Smooth muscle cell (in vitro differentiated cells): ENCODE measurements around the gene SP9. TPM values are rescaled to one million over a fixed set of nuclear protein-coding genes. Genes with fewer than 3 reads are reported as not detected.
A peak's percentile ranks its signal among the peaks of the same experiment; 100 is the strongest.

Source experiments
- DNase-seq: peaks from one replicate; lab custom pipeline; 2025; ENCODE audit not compliant: unreplicated experiment; lab: John Stamatoyannopoulos, UW
- H2AFZ ChIP-seq: fragments of 200-600 bp; sonication (generic); 2 replicates; pipeline ENCODE4 v1.6.0; 2016; ENCODE audit warnings: antibody characterized with exemption, low read depth, mild to moderate bottlenecking
- H3F3A ChIP-seq: fragments of 200-600 bp; sonication (generic); 2 replicates; pipeline ENCODE4 v1.6.0; 2017; ENCODE audit warnings: antibody characterized with exemption, low read depth
- H3K27ac ChIP-seq: fragments of 200-600 bp; sonication (generic); 2 replicates; pipeline ENCODE4 v1.5.1; 2016; ENCODE audit warnings: low read depth, mild to moderate bottlenecking
- H3K27me3 ChIP-seq: fragments of 200-600 bp; sonication (generic); 2 replicates; pipeline ENCODE4 v1.6.1; 2016; ENCODE audit warnings: low read depth, mild to moderate bottlenecking
- H3K36me3 ChIP-seq: fragments of 200-600 bp; sonication (generic); 2 replicates; pipeline ENCODE4 v1.5.1; 2016; ENCODE audit warnings: low read depth
- H3K4me1 ChIP-seq: fragments of 200-600 bp; sonication (generic); 2 replicates; pipeline ENCODE4 v1.5.1; 2016; ENCODE audit warnings: low read depth
- H3K4me2 ChIP-seq: fragments of 200-600 bp; sonication (generic); 2 replicates; pipeline ENCODE4 v1.6.0; 2016; ENCODE audit warnings: mild to moderate bottlenecking
- H3K4me3 ChIP-seq: fragments of 200-600 bp; sonication (generic); 2 replicates; pipeline ENCODE4 v1.5.1; 2016; ENCODE audit warnings: mild to moderate bottlenecking
- H3K79me2 ChIP-seq: fragments of 200-600 bp; sonication (generic); 2 replicates; pipeline ENCODE4 v1.6.0; 2016; ENCODE audit warnings: low read depth, mild to moderate bottlenecking
- H3K9ac ChIP-seq: fragments of 200-600 bp; sonication (generic); 2 replicates; pipeline ENCODE4 v1.6.0; 2016; ENCODE audit warnings: low read depth
- H3K9me3 ChIP-seq: fragments of 200-600 bp; sonication (generic); replicated peaks from 2 replicates; pipeline ENCODE4 v1.5.1; 2016; ENCODE audit warnings: low read depth
- H4K20me1 ChIP-seq: fragments of 200-600 bp; sonication (generic); 2 replicates; pipeline ENCODE4 v1.6.0; 2016; ENCODE audit warnings: low read depth
- WGBS: methylation state at CpG from one replicate; pipeline ENCODE4 v1.1.7; 2016; ENCODE audit warnings: low lambda C conversion rate; 5-methylcytosine and 5-hydroxymethylcytosine counted together
- polyA plus RNA-seq: library from polyadenylated mRNA; unstranded; fragments of >200 nt; fragmentation: Nextera tagmentation; extraction: Ambion mirVana; gene quantifications from 2 replicates; pipeline ENCODE4 v1.2.1, GENCODE V29; 2016
- total RNA-seq: library from RNA; depleted of rRNA; stranded (reverse); fragments of >200 nt; gene quantifications from 2 replicates; pipeline ENCODE4 v1.2.3, GENCODE V29; 2014
- TF ChIP-seq, protein P1 (sequence below): fragments of 200-600 bp; sonication (generic); IDR thresholded peaks from 2 replicates; pipeline ENCODE4 v1.5.1; 2017; ENCODE audit warnings: borderline replicate concordance, mild to moderate bottlenecking, antibody characterized with exemption; ENCODE audit not compliant: insufficient read depth, poor library complexity, severe bottlenecking

Gene SP9
- total and polyA plus RNA-seq, 2 experiments from 2014 or later, result 0.17 to 0.49 TPM

DNA sequence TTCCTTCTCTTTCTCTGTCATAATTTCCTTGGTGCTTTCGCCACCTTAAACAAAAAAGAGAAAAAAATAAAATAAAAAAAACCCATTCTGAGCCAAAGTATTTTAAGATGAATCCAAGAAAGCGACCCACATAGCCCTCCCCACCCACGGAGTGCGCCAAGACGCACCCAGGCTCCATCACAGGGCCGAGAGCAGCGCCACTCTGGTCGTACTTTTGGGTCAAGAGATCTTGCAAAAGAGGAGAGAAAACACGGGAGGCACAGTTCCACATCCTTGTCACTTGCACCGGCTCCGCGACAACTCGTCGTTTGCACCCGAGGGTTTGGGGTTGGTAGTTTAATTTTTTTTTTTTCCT, 1.8 kb upstream of the SP9 start:
- H3K27me3 ChIP-seq, result peaks cover 97% of the 10 kb centered on the region
- no peaks in the 10 kb centered on the region for H3K36me3 ChIP-seq
- peaks cover 42% of the 10 kb centered on the region for H3K4me1 ChIP-seq
- H3F3A ChIP-seq, result peaks cover 2% of the 10 kb centered on the region
- no peak overlapping the region for H3K27ac ChIP-seq
- 6% methylated on average over 15 of the region's 15 CpGs for WGBS
- no peaks in the 10 kb centered on the region for H3K9me3 ChIP-seq
- no peak overlapping the region for H2AFZ ChIP-seq
- peaks cover 7% of the 10 kb centered on the region for H4K20me1 ChIP-seq
- H3K4me2 ChIP-seq, result peak overlapping the region; percentile 75
- TF ChIP-seq, protein P1, sequence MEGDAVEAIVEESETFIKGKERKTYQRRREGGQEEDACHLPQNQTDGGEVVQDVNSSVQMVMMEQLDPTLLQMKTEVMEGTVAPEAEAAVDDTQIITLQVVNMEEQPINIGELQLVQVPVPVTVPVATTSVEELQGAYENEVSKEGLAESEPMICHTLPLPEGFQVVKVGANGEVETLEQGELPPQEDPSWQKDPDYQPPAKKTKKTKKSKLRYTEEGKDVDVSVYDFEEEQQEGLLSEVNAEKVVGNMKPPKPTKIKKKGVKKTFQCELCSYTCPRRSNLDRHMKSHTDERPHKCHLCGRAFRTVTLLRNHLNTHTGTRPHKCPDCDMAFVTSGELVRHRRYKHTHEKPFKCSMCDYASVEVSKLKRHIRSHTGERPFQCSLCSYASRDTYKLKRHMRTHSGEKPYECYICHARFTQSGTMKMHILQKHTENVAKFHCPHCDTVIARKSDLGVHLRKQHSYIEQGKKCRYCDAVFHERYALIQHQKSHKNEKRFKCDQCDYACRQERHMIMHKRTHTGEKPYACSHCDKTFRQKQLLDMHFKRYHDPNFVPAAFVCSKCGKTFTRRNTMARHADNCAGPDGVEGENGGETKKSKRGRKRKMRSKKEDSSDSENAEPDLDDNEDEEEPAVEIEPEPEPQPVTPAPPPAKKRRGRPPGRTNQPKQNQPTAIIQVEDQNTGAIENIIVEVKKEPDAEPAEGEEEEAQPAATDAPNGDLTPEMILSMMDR, result no peak
- no peak overlapping the region for H3K9ac ChIP-seq
- H3K4me3 ChIP-seq, result peak overlapping the region; percentile 24
- H3K79me2 ChIP-seq, result no peaks in the 10 kb centered on the region
- DNase-seq, result no peak

DNA sequence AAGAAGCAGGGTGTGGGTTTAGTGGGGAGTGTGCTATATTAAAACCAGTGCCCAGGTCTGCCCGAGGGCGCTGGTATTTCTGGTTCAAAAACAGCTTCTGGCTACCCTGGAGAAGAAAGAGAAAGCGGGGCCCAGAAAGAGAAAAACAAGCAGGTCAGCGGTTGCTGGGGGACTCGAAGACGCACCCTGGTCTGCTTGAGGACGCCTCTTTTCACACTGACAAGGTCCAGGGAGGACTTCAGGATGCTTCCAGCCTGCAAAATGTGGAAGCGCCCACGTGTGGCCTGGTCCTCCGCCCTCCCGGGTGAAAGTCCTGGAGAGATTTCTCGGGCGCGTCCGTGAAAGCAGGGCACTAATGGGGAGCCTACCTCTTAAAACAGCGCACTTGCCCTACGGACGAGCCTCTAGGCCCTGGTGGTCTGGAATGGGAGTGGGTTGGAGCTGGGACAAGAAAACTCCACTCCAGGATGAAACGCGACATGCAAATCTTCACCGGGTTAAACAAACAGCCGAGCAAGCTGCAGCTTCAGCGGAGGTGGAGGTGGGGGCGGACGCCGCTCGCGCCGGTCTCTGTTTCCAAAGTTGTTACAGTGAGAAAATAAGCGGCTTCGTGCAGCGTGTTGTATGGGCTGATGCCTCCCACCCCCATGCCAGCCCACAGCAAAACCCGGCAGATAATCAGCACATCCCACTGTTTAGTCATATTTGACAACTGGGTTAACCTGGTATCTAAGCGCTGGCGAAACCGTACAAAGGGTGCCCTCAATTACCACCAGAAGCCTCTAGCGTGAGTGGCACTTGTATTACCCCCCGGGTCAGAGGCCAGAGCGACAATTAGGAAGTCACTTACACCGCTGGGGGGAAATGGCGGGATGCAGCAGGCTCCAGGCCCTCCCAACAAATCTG, 1.1 kb upstream of the SP9 start:
- Histone ChIP-seq H2AFZ (no peak overlapping the region), H3K27ac (no peak overlapping the region), H3K79me2 (no peaks in the 10 kb centered on the region), H3K4me1 (peaks cover 39% of the 10 kb centered on the region), H3K9ac (no peak overlapping the region), H3K36me3 (no peaks in the 10 kb centered on the region), H3K9me3 (no peaks in the 10 kb centered on the region), H3K4me2 (peak overlapping the region; percentile 75), H3F3A (no peaks in the 10 kb centered on the region), H3K4me3 (peak overlapping the region; percentile 24), H3K27me3 (peaks cover 100% of the 10 kb centered on the region), H4K20me1 (peaks cover 7% of the 10 kb centered on the region)
- no peak for DNase-seq
- 3% methylated on average over 41 of the region's 41 CpGs for WGBS
- TF ChIP-seq, protein P1, result no peak

DNA sequence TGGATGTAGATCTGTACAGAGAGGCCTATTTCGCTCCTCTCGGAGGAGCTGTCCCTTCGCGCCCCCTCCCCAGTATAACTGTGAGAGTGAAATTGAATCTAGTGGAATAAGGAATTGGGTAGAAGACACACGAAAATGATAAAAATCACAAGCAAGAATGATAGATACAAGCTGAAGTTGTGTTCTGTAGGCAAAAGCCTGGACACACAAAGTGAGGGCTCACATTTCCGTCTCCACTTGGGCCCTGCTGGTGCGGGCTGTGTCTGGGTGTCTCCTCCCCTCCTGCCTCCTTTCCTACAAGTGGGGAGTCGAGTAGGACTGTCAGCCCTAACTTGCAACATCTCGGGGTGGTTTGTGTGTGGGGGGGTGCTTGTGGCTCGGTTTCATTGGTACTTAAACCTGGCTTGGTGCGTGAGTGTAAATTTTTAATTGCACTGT, 457 bp upstream of the SP9 start:
- Histone ChIP-seq H3K27me3 (peaks cover 100% of the 10 kb centered on the region), H3K4me1 (peaks cover 39% of the 10 kb centered on the region), H3K79me2 (no peaks in the 10 kb centered on the region), H3K4me2 (peak overlapping the region; percentile 75), H2AFZ (no peak overlapping the region), H3K27ac (no peak overlapping the region), H3K9ac (no peak overlapping the region), H3K4me3 (no peak overlapping the region), H3K36me3 (no peaks in the 10 kb centered on the region), H3K9me3 (no peaks in the 10 kb centered on the region), H4K20me1 (peaks cover 7% of the 10 kb centered on the region), H3F3A (no peaks in the 10 kb centered on the region)
- WGBS, result 9% methylated on average over 11 of the region's 11 CpGs
- DNase-seq, result no peak
- TF ChIP-seq, protein P1, result no peak
